Vagina (tissue), 2 donors: ENCODE results near the gene SDC3.

Source experiments
- POLR2AphosphoS5 ChIP-seq, 2 donors: sonication (generic); formaldehyde crosslinking; IDR thresholded peaks; one replicate each; pipeline ENCODE4 v1.9.0; 2017; ENCODE audit warnings: antibody characterized with exemption in 2 of 2, mild to moderate bottlenecking in 2 of 2, low read depth in 1 of 2; ENCODE audit not compliant: insufficient read depth in 1 of 2
- TF ChIP-seq, protein P1 (sequence below), 3 experiments: fragments of 450-650 bp in 2 of 3; fragments of 200-600 bp in 1 of 3; sonication (generic) in 1 of 3; IDR thresholded peaks; one replicate each; pipeline ENCODE4 v1.5.1; 2017 to 2019; ENCODE audit warnings: antibody characterized with exemption in 3 of 3, mild to moderate bottlenecking in 2 of 3, moderate library complexity in 2 of 3

DNA sequence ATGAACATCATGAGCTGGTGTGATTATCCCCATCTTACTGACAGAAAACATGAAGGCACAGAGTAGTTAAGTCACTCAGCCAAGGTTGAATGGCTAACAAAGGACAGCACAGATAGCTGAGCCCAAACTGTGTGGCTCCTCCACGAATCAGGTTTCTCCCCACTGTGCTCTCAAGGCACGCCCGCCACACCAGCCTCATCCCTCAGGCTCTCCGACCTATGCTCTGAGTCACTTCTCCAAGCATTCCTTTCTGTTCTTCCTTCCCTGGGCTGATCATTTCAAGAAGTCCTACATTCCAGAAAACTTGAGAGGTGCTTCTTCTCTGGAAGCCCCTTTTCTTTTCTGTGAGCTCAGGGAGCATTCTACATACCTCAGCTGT, 25.3 kb upstream of the SDC3 start:
- TF ChIP-seq, protein P1, sequence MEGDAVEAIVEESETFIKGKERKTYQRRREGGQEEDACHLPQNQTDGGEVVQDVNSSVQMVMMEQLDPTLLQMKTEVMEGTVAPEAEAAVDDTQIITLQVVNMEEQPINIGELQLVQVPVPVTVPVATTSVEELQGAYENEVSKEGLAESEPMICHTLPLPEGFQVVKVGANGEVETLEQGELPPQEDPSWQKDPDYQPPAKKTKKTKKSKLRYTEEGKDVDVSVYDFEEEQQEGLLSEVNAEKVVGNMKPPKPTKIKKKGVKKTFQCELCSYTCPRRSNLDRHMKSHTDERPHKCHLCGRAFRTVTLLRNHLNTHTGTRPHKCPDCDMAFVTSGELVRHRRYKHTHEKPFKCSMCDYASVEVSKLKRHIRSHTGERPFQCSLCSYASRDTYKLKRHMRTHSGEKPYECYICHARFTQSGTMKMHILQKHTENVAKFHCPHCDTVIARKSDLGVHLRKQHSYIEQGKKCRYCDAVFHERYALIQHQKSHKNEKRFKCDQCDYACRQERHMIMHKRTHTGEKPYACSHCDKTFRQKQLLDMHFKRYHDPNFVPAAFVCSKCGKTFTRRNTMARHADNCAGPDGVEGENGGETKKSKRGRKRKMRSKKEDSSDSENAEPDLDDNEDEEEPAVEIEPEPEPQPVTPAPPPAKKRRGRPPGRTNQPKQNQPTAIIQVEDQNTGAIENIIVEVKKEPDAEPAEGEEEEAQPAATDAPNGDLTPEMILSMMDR (IDR thresholded peaks at IDR 0.05) = no peak
- TF ChIP-seq POLR2AphosphoS5 (IDR thresholded peaks at IDR 0.05; ENCODE audit: insufficient read depth in 1 of 2, low read depth in 1 of 2) = no peak
